ENCODE data around the gene ZNF423. TPM values are rescaled to one million over a fixed set of nuclear protein-coding genes. Genes with fewer than 3 reads are reported as not detected.

Gene ZNF423
- total and polyA plus RNA-seq, 2 of the 13 experiments (the other 11 are each of a cell fraction or from before 2014, with no cell fraction given), result 0.07 to 0.31 TPM

GRCh38 chr16:49519008-49519656 is 336.8 kb downstream of the ZNF423 start (continued):
- TF ChIP-seq ZNF567 (CRISPR knock-in tag; IDR thresholded peaks at IDR 0.05; ENCODE audit: borderline replicate concordance), result no peak
- TF ChIP-seq ZNF564 (CRISPR knock-in tag; IDR thresholded peaks at IDR 0.05), result no peak
- no peak for TF ChIP-seq ZNF770 (CRISPR knock-in tag; IDR thresholded peaks at IDR 0.05)
- TF ChIP-seq SRSF1 (optimal IDR thresholded peaks at IDR 0.05; ENCODE audit: low read depth, low read length), result no peak
- TF ChIP-seq TBP (CRISPR knock-in tag; IDR thresholded peaks at IDR 0.05), result no peak
- no peak for TF ChIP-seq MZF1 (CRISPR knock-in tag; IDR thresholded peaks at IDR 0.05; ENCODE audit: borderline replicate concordance)

- ATAC-seq (no peak), DNase-seq (ENCODE audit: low spot score) (no peak), FAIRE-seq (no peak)
- in situ Hi-C loops (cut with HindIII; ENCODE audit: extremely low pct_ligation_motif_present, low pct_unique_long_range_greater_than_20kb), result no loop called here
- Histone ChIP-seq H3K4me1 (ENCODE audit: insufficient read depth, low read length) (no peaks in the 10 kb centered on the region), H3K9me3 (ENCODE audit: low read length) (no peaks in the 10 kb centered on the region), H3K79me2 (ENCODE audit: insufficient read depth, low read length) (no peaks in the 10 kb centered on the region), H3K27ac (ENCODE audit: extremely low read length, insufficient read depth, low read length) (no peak overlapping the region), H3K4me2 (ENCODE audit: low read depth, low read length) (no peak overlapping the region), H4K20me1 (ENCODE audit: insufficient read depth, low read length) (no peaks in the 10 kb centered on the region), H3K4me3 (replicated peaks in 1 of 3; ENCODE audit: insufficient read depth in 1 of 3, low read depth in 2 of 3, low read length in 3 of 3) (no peak overlapping the region), H3K9ac (ENCODE audit: insufficient read depth, low read depth, low read length) (no peak overlapping the region), H3K36me3 (replicated peaks in 1 of 2; ENCODE audit: control insufficient read depth in 1 of 2, insufficient read depth in 2 of 2, low read length in 2 of 2) (no peaks in the 10 kb centered on the region), H3K27me3 (ENCODE audit: control insufficient read depth in 1 of 2, insufficient read depth in 2 of 2, low read length in 2 of 2) (peaks cover 2 to 12% of the 10 kb centered on the region in 2 experiments; a peak in 2 of 5 replicates), H2AFZ (ENCODE audit: low read length) (no peak overlapping the region)
- intact Hi-C loops (cut with micrococcal nuclease; ENCODE audit: unreplicated experiment), result no loop called here
- TF ChIP-seq TCF7 (IDR thresholded peaks at IDR 0.05; ENCODE audit: low read depth) (no peak), ZNF407 (CRISPR knock-in tag; IDR thresholded peaks at IDR 0.05; ENCODE audit: not compliant biosample characterization) (no peak), ZNF232 (CRISPR knock-in tag; IDR thresholded peaks at IDR 0.05; ENCODE audit: borderline replicate concordance) (no peak)
- 18% methylated on average over 5 of the region's 8 CpGs for WGBS (ENCODE audit: low lambda C conversion rate)
- no TSS peak for BruUV-seq (replicated peaks)
- POLR2A ChIA-PET, result no interaction called here
- CTCF ChIA-PET (ENCODE audit: low intra/inter-chr PET ratio, low total read pairs), result no interaction called here
Observed at GRCh38 chr16:49516382-49517036, 339.4 kb downstream of the ZNF423 start.

All from HepG2 (cell line).